Mesenchymal stem cell (in vitro differentiated cells and primary cell): Measurements from ENCODE around the gene CDC42EP4.

ENCODE experiments used
- DNase-seq: peaks from one replicate; pipeline ENCODE4 v3.0.0-alpha.2; 2013
- H2AFZ ChIP-seq: one replicate; pipeline ENCODE4 v1.6.1; 2013; ENCODE audit warnings: low read depth, mild to moderate bottlenecking, control low read depth, inconsistent platforms, low read length, moderate library complexity
- H2AK5ac ChIP-seq: 2 replicates; pipeline ENCODE4 v1.6.1; 2013; ENCODE audit warnings: low read length, moderate library complexity, mild to moderate bottlenecking, inconsistent platforms; ENCODE audit not compliant: severe bottlenecking
- H2BK120ac ChIP-seq: one replicate; pipeline ENCODE4 v1.6.1; 2013; ENCODE audit warnings: low read depth, mild to moderate bottlenecking, inconsistent platforms, low read length, moderate library complexity
- H2BK12ac ChIP-seq, 2 experiments: one replicate each; pipeline ENCODE4 v1.6.1; 2013; ENCODE audit warnings: inconsistent platforms in 2 of 2, low read length in 2 of 2, mild to moderate bottlenecking in 2 of 2, moderate library complexity in 2 of 2, control low read depth in 1 of 2
- H2BK15ac ChIP-seq: one replicate; pipeline ENCODE4 v1.6.1; 2013; ENCODE audit warnings: mild to moderate bottlenecking, low read depth, inconsistent platforms; ENCODE audit not compliant: poor library complexity, severe bottlenecking
- H2BK5ac ChIP-seq: 2 replicates; pipeline ENCODE4 v1.6.1; 2013; ENCODE audit warnings: low read depth, mild to moderate bottlenecking, low read length, control low read depth, inconsistent platforms; ENCODE audit not compliant: poor library complexity, severe bottlenecking
- H3K14ac ChIP-seq, 2 experiments: one replicate each; pipeline ENCODE4 v1.6.1; 2013; ENCODE audit warnings: inconsistent platforms in 2 of 2, low read length in 2 of 2, control low read depth in 1 of 2, mild to moderate bottlenecking in 1 of 2, moderate library complexity in 1 of 2
- H3K18ac ChIP-seq, 2 experiments: one replicate each; pipeline ENCODE4 v1.6.1; 2013; ENCODE audit warnings: inconsistent platforms in 2 of 2, low read length in 2 of 2, control low read depth in 1 of 2, low read depth in 1 of 2, mild to moderate bottlenecking in 1 of 2
- H3K23ac ChIP-seq, 2 experiments: one replicate each; pipeline ENCODE4 v1.6.1; 2013; ENCODE audit warnings: inconsistent platforms in 2 of 2, low read length in 2 of 2, mild to moderate bottlenecking in 2 of 2, moderate library complexity in 2 of 2, control low read depth in 1 of 2
- H3K27ac ChIP-seq: 2 replicates; pipeline ENCODE4 v1.5.1; 2013; ENCODE audit warnings: mild to moderate bottlenecking, moderate library complexity, low read length, control low read depth, inconsistent platforms; ENCODE audit not compliant: poor library complexity, severe bottlenecking
- H3K27me3 ChIP-seq, 2 experiments: 2 replicates each; pipeline versions ENCODE4 v1.6.1 to v1.7.0; 2013; ENCODE audit warnings: low read length in 2 of 2, mild to moderate bottlenecking in 2 of 2, moderate library complexity in 2 of 2, control low read depth in 1 of 2, inconsistent platforms in 1 of 2; ENCODE audit not compliant: control insufficient read depth in 1 of 2, insufficient read depth in 1 of 2
- H3K36me3 ChIP-seq, 2 experiments: 2 replicates each; pipeline versions ENCODE4 v1.6.1 to v1.7.0; 2013; ENCODE audit warnings: low read length in 2 of 2, control low read depth in 1 of 2, inconsistent platforms in 1 of 2, low read depth in 1 of 2, mild to moderate bottlenecking in 1 of 2; ENCODE audit not compliant: insufficient read depth in 2 of 2, control insufficient read depth in 1 of 2
- H3K4ac ChIP-seq, 2 experiments: one replicate each; pipeline ENCODE4 v1.6.1; 2013; ENCODE audit warnings: inconsistent platforms in 2 of 2, low read length in 2 of 2, mild to moderate bottlenecking in 2 of 2, moderate library complexity in 2 of 2, control low read depth in 1 of 2, low read depth in 1 of 2
- H3K4me1 ChIP-seq: 2 replicates; pipeline ENCODE4 v1.6.1; 2013; ENCODE audit warnings: low read depth, low read length, control low read depth; ENCODE audit not compliant: control insufficient read depth, insufficient read depth
- H3K4me2 ChIP-seq: 2 replicates; pipeline ENCODE4 v1.6.1; 2013; ENCODE audit warnings: low read length, mild to moderate bottlenecking, inconsistent platforms; ENCODE audit not compliant: poor library complexity, severe bottlenecking
- H3K4me3 ChIP-seq, 2 experiments: 2 replicates each; pipeline versions ENCODE4 v1.5.1 to v1.7.0; 2013; ENCODE audit warnings: low read length in 2 of 2, mild to moderate bottlenecking in 2 of 2, control low read depth in 1 of 2, low read depth in 1 of 2; ENCODE audit not compliant: insufficient read depth in 1 of 2
- H3K79me1 ChIP-seq: replicated peaks from 2 replicates; pipeline ENCODE4 v1.6.1; 2013; ENCODE audit warnings: mild to moderate bottlenecking, control low read depth, low read length, inconsistent platforms; ENCODE audit not compliant: poor library complexity, severe bottlenecking
- H3K9ac ChIP-seq: 2 replicates; pipeline ENCODE4 v1.7.0; 2013; ENCODE audit warnings: mild to moderate bottlenecking, low read length, moderate library complexity
- H3K9me3 ChIP-seq: 2 replicates; pipeline ENCODE4 v1.7.0; 2013; ENCODE audit warnings: mild to moderate bottlenecking, low read length; ENCODE audit not compliant: control insufficient read depth
- H4K8ac ChIP-seq: one replicate; pipeline ENCODE4 v1.6.1; 2013; ENCODE audit warnings: inconsistent platforms, mild to moderate bottlenecking, low read length, moderate library complexity
- H4K91ac ChIP-seq: one replicate; pipeline ENCODE4 v1.6.1; 2013; ENCODE audit warnings: mild to moderate bottlenecking, low read length, inconsistent platforms
- WGBS: methylation state at CpG from one replicate; pipeline ENCODE4 v1.1.7; 2013; ENCODE audit warnings: mixed read lengths; 5-methylcytosine and 5-hydroxymethylcytosine counted together

CDC42EP4 gene

DNA sequence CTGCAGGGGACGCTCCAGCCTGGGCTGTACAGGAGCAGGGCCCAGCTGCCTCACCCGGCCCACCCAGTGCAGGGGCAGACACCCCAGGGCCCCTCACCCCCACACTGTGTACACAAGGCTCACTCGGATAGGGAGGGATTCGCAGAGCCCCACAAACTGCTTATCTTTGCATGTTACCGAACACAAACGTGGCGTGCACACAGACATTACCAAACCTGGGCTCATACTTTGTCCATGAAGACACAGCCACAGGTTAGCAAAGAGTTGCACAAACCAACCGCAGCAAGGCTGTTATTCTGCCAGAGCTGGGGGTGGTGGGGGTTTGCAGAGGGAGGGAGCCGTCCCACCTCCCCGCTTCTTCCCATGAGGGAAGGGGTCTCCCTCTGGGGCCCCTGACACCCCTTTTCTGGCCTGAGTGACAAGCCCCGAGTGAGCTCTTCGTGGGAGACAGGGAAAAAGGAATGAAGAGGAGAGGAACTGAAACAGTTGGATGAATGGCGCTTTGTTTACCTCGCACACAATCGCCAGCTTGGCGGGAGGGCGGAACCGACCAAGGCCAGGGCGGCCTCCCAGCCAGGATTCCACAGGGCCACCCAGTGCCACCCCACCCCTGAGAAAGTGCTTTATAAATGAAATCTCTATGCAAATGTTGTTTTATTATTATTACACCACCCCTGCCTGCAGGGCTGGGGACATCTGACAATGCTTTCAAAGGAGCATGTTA is 49.7 kb downstream of the CDC42EP4 start:
- Histone ChIP-seq H2BK120ac (no peak overlapping the region), H3K9me3 (no peaks in the 10 kb centered on the region), H2BK12ac (no peak overlapping the region), H3K4me3 (no peak overlapping the region), H3K4ac (no peak overlapping the region), H3K27me3 (peaks cover 0 to 7% of the 10 kb centered on the region in 2 experiments), H2AFZ (no peak overlapping the region), H3K27ac (no peak overlapping the region), H4K8ac (peak overlapping the region; percentile 51), H3K4me1 (peaks cover 14% of the 10 kb centered on the region), H3K79me1 (no peaks in the 10 kb centered on the region), H3K36me3 (no peaks in the 10 kb centered on the region), H3K23ac (no peak overlapping the region), H2AK5ac (no peak overlapping the region), H2BK5ac (no peak overlapping the region), H3K4me2 (no peak overlapping the region), H3K14ac (no peak overlapping the region), H2BK15ac (no peak overlapping the region), H4K91ac (no peak overlapping the region), H3K18ac (no peak overlapping the region), H3K9ac (no peak overlapping the region)
- 67% methylated on average over 18 of the region's 19 CpGs for WGBS
- DNase-seq: no peak

DNA sequence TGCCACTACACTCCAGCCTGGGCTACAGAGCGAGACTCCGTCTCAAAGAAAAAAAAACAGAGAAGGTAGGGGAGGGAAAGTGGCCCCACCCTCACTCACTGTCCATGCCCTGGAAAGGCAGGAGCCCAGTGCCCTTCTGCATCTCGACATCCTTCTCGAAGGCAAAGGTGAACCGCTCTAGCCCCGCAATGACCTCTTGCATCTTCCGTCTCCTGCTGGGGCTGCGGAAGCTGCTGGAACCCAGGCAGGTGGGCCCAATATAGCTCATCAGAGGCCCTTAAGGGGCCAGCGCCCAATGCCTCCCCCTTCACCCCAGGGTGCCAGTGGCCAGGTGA is 50.2 kb downstream of the CDC42EP4 start, which contains the start of gene CPSF4L:
TSS of gene CPSF4L (minus strand) at position 264 of the 335 bp plus-strand sequence. CDS start at position 202, 62 bp downstream.
- no peak within 1 kb of the TSS for H3K9ac ChIP-seq
- no peaks in the 10 kb centered on the region for H3K79me1 ChIP-seq
- H2BK15ac ChIP-seq: no peak within 1 kb of the TSS
- H2BK12ac ChIP-seq: peak within 1 kb of the TSS in 1 of 2 experiments; percentile 15
- DNase-seq: no peak
- H3K4me3 ChIP-seq: no peak within 1 kb of the TSS
- H3K4me2 ChIP-seq: no peak within 1 kb of the TSS
- no peaks in the 10 kb centered on the region for H3K9me3 ChIP-seq
- no peak within 1 kb of the TSS for H2AK5ac ChIP-seq
- no peak within 1 kb of the TSS for H2BK120ac ChIP-seq
- H3K27ac ChIP-seq: no peak within 1 kb of the TSS
- no peak within 1 kb of the TSS for H3K18ac ChIP-seq
- H3K4ac ChIP-seq: no peak within 1 kb of the TSS
- peaks cover 14% of the 10 kb centered on the region for H3K4me1 ChIP-seq
- no peak within 1 kb of the TSS for H4K91ac ChIP-seq
- no peak within 1 kb of the TSS for H3K14ac ChIP-seq
- H3K27me3 ChIP-seq: peaks cover 0 to 9% of the 10 kb centered on the region in 2 experiments
- H3K36me3 ChIP-seq: no peaks in the 10 kb centered on the region
- H3K23ac ChIP-seq: no peak within 1 kb of the TSS
- 94% methylated on average over 9 of the region's 9 CpGs for WGBS
- H2AFZ ChIP-seq: no peak within 1 kb of the TSS
- H4K8ac ChIP-seq: peak within 1 kb of the TSS; percentile 51
- H2BK5ac ChIP-seq: no peak within 1 kb of the TSS

DNA sequence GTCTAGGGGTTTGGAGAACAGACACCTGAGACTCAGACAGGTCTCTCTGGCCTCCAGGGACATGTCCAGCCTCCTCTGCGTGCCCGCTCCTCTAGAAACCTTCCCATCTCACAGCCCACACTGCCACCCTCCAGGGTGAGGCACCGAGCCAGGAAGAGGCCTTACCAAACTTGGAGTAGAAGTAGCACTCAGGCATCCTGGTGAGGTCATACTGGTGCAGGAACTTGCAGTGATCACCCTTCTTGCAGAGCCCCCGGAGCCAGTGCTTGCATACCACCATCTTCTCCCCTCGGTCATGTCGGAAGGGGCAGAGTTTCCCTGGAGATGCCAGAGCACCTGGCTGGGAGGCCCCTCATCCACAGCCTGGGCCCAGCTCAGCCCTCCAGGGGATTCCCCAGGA is 54.3 kb downstream of the CDC42EP4 start:
- H3K9ac ChIP-seq: no peak overlapping the region
- H3K27ac ChIP-seq: no peak overlapping the region
- no peak overlapping the region for H2BK120ac ChIP-seq
- H2BK5ac ChIP-seq: no peak overlapping the region
- H3K18ac ChIP-seq: no peak overlapping the region
- no peak overlapping the region for H2BK15ac ChIP-seq
- 93% methylated on average over 6 of the region's 6 CpGs for WGBS
- peaks cover 12% of the 10 kb centered on the region for H3K4me1 ChIP-seq
- no peak overlapping the region for H2AFZ ChIP-seq
- peaks cover 0 to 28% of the 10 kb centered on the region in 2 experiments for H3K27me3 ChIP-seq
- no peak overlapping the region for H3K4me3 ChIP-seq
- no peak overlapping the region for H3K4me2 ChIP-seq
- no peaks in the 10 kb centered on the region for H3K36me3 ChIP-seq
- no peak for DNase-seq
- H2BK12ac ChIP-seq: no peak overlapping the region
- peak overlapping the region; percentile 35 for H2AK5ac ChIP-seq
- H3K79me1 ChIP-seq: no peaks in the 10 kb centered on the region
- no peak overlapping the region for H3K4ac ChIP-seq
- H4K91ac ChIP-seq: no peak overlapping the region
- no peaks in the 10 kb centered on the region for H3K9me3 ChIP-seq
- H3K14ac ChIP-seq: no peak overlapping the region
- H3K23ac ChIP-seq: no peak overlapping the region
- no peak overlapping the region for H4K8ac ChIP-seq

DNA sequence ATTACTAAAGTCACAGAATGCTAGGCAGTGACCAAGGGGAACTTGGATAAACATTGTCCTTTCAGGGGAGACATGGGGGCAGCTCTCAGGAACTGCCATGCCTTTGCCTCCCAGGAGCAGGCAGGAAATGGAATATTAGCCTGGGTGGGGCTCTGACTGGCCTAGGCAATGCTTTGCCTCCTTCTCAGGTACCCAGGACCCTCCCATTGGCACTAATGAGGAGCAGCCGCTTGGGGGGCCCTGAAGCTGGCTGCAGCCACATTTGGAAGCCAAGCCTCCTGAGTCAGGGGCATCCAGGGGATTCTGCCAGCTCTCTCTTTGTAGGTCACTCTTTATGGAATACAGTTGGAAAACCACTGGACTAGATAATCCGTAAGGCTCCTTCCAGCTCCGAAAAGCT is 55.6 kb downstream of the CDC42EP4 start:
- Histone ChIP-seq H3K4me2 (no peak overlapping the region), H3K27me3 (peaks cover 0 to 39% of the 10 kb centered on the region in 2 experiments), H2AFZ (no peak overlapping the region), H3K27ac (no peak overlapping the region), H3K36me3 (no peaks in the 10 kb centered on the region), H3K23ac (no peak overlapping the region), H4K8ac (no peak overlapping the region), H2BK15ac (no peak overlapping the region), H3K4ac (no peak overlapping the region), H2BK12ac (peak overlapping the region in 1 of 2 experiments; percentile 22), H4K91ac (no peak overlapping the region), H3K79me1 (no peaks in the 10 kb centered on the region), H2AK5ac (no peak overlapping the region), H2BK120ac (no peak overlapping the region), H3K9me3 (no peaks in the 10 kb centered on the region), H2BK5ac (no peak overlapping the region), H3K4me1 (peaks cover 3% of the 10 kb centered on the region), H3K4me3 (no peak overlapping the region), H3K14ac (no peak overlapping the region), H3K9ac (no peak overlapping the region), H3K18ac (no peak overlapping the region)
- DNase-seq: no peak
- 99% methylated on average over 3 of the region's 3 CpGs for WGBS
